ENCODE data around the gene LPCAT4. TPM values are rescaled to one million over a fixed set of nuclear protein-coding genes. Genes with fewer than 3 reads are reported as not detected.

LPCAT4 gene
- total RNA-seq, 1 donor: 11.9 TPM

GRCh38 chr15:34365836-34366235, 1.2 kb downstream of the LPCAT4 start:
- no peak for DNase-seq (ENCODE audit: insufficient read length, low spot score, missing footprints)

DNA sequence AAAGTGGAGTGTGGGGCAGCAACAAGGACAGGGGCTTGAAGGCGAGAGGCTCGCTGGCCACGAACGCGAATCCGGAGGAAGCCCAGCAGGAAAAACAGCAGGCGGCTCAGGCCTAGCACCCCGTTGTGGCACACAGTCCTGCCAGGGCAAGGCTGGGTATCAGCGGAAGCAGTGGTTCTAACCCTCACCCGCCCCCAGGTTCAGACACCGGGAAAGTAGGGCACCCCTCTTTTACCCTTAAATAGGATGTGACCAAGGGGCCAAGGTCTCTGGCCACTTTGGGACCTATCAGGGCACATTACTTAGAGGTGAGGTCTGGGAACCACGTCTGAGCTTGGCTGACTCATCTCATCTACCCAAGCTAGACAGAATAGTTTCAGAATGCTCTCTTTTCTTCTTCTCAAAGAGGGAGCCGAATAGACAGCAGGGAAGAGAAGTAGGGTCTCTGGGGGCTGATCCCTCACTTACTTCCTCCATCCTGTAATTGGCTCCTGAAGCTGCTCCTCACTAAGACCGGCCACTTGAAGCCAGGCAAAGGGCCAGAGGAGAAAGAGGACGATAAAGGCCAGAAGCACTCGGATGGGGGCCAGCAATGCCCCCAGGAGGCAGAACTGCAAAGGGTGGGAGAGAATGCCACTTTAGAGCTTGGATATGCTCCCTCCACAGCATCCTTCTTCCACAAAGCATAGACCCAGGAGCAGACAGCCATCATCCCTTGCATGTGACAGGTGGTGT, 1.7 kb downstream of the LPCAT4 start:
- Histone ChIP-seq H3K27ac (ENCODE audit: low read depth, low read length) (no peak overlapping the region), H3K4me1 (ENCODE audit: insufficient read depth, low read length) (peaks cover 19% of the 10 kb centered on the region), H2AFZ (ENCODE audit: low read length) (no peak overlapping the region), H3K4me2 (ENCODE audit: insufficient read depth, low read length) (peak overlapping the region; percentile 98), H3K9me3 (ENCODE audit: low read depth, low read length) (no peaks in the 10 kb centered on the region), H3K4me3 (ENCODE audit: insufficient read depth, low read length) (peak overlapping the region; percentile 97), H3K36me3 (ENCODE audit: insufficient read depth, low read length) (peaks cover 23% of the 10 kb centered on the region), H3K79me2 (ENCODE audit: insufficient read depth, low read length) (peaks cover 25% of the 10 kb centered on the region), H3K27me3 (ENCODE audit: insufficient read depth, low read length) (no peaks in the 10 kb centered on the region), H4K20me1 (ENCODE audit: insufficient read depth, low read length) (peaks cover 7% of the 10 kb centered on the region)
- DNase-seq (ENCODE audit: insufficient read length, low spot score, missing footprints): peak; percentile 74
- TF ChIP-seq, protein P1, sequence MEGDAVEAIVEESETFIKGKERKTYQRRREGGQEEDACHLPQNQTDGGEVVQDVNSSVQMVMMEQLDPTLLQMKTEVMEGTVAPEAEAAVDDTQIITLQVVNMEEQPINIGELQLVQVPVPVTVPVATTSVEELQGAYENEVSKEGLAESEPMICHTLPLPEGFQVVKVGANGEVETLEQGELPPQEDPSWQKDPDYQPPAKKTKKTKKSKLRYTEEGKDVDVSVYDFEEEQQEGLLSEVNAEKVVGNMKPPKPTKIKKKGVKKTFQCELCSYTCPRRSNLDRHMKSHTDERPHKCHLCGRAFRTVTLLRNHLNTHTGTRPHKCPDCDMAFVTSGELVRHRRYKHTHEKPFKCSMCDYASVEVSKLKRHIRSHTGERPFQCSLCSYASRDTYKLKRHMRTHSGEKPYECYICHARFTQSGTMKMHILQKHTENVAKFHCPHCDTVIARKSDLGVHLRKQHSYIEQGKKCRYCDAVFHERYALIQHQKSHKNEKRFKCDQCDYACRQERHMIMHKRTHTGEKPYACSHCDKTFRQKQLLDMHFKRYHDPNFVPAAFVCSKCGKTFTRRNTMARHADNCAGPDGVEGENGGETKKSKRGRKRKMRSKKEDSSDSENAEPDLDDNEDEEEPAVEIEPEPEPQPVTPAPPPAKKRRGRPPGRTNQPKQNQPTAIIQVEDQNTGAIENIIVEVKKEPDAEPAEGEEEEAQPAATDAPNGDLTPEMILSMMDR (IDR thresholded peaks at IDR 0.05; ENCODE audit: extremely low read depth, low read depth, low read length): no peak

More at GRCh38 chr15:34365836-34366235, 1.2 kb downstream of the LPCAT4 start:
- Histone ChIP-seq H3K27ac (ENCODE audit: low read depth, low read length) (no peak overlapping the region), H3K27me3 (ENCODE audit: insufficient read depth, low read length) (no peaks in the 10 kb centered on the region), H2AFZ (ENCODE audit: low read length) (peak overlapping the region; percentile 85), H3K4me1 (ENCODE audit: insufficient read depth, low read length) (peaks cover 19% of the 10 kb centered on the region), H3K36me3 (ENCODE audit: insufficient read depth, low read length) (peaks cover 18% of the 10 kb centered on the region), H3K4me2 (ENCODE audit: insufficient read depth, low read length) (peak overlapping the region; percentile 98), H3K79me2 (ENCODE audit: insufficient read depth, low read length) (peaks cover 25% of the 10 kb centered on the region), H3K4me3 (ENCODE audit: insufficient read depth, low read length) (peak overlapping the region; percentile 97), H4K20me1 (ENCODE audit: insufficient read depth, low read length) (peaks cover 7% of the 10 kb centered on the region), H3K9me3 (ENCODE audit: low read depth, low read length) (no peaks in the 10 kb centered on the region)
- TF ChIP-seq, protein P1 (IDR thresholded peaks at IDR 0.05; ENCODE audit: extremely low read depth, low read depth, low read length): no peak

GRCh38 chr15:34364041-34364440, 3.0 kb downstream of the LPCAT4 start:
- peaks cover 34% of the 10 kb centered on the region for H3K36me3 ChIP-seq (ENCODE audit: insufficient read depth, low read length)
- no peak overlapping the region for H2AFZ ChIP-seq (ENCODE audit: low read length)
- TF ChIP-seq, protein P1 (IDR thresholded peaks at IDR 0.05; ENCODE audit: extremely low read depth, low read depth, low read length): no peak
- peaks cover 7% of the 10 kb centered on the region for H4K20me1 ChIP-seq (ENCODE audit: insufficient read depth, low read length)
- H3K4me1 ChIP-seq (ENCODE audit: insufficient read depth, low read length): peaks cover 19% of the 10 kb centered on the region
- no peaks in the 10 kb centered on the region for H3K9me3 ChIP-seq (ENCODE audit: low read depth, low read length)
- peaks cover 25% of the 10 kb centered on the region for H3K79me2 ChIP-seq (ENCODE audit: insufficient read depth, low read length)
- H3K27me3 ChIP-seq (ENCODE audit: insufficient read depth, low read length): no peaks in the 10 kb centered on the region
- DNase-seq (ENCODE audit: insufficient read length, low spot score, missing footprints): no peak
- no peak overlapping the region for H3K4me2 ChIP-seq (ENCODE audit: insufficient read depth, low read length)
- H3K27ac ChIP-seq (ENCODE audit: low read depth, low read length): no peak overlapping the region
- H3K4me3 ChIP-seq (ENCODE audit: insufficient read depth, low read length): no peak overlapping the region

DNA sequence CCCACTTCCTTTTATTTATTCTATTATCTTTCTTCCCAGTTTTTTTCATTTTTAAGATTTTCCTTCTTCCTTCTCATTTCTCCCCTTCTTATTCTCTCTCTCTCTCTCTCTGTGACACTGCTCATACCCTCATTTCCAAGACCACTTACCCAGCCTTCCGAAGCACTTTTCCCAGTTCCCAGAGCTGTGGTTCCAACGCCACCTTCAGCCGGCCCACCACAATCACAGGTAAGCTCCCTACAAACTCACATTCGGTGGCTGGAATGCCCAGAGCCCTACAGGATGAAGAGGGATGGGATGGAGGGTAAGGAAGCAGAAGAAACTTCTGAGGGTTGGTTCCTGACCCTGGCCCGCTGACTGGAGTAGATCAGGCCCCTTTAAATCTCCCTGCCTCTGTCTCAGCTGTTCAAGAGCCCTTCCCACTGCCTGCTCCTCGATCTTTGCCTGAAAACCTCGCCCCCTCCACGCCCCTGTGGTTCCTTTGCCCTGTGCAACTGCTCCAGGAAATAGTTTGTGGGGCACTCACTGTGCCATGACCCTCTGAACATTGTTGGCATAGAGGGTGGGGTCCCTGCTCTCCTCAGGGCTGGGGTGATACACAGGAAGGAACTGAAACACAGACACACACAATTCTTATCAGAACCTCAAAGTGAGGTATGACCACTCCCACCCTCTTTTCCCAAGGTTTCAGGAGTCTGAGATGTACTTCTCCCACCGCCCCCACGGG, 4.8 kb downstream of the LPCAT4 start:
- DNase-seq (ENCODE audit: insufficient read length, low spot score, missing footprints): peak; percentile 78
- Histone ChIP-seq H3K79me2 (ENCODE audit: insufficient read depth, low read length) (peaks cover 22% of the 10 kb centered on the region), H3K4me1 (ENCODE audit: insufficient read depth, low read length) (peaks cover 11% of the 10 kb centered on the region), H3K9me3 (ENCODE audit: low read depth, low read length) (no peaks in the 10 kb centered on the region), H2AFZ (ENCODE audit: low read length) (no peak overlapping the region), H3K4me3 (ENCODE audit: insufficient read depth, low read length) (no peak overlapping the region), H3K4me2 (ENCODE audit: insufficient read depth, low read length) (no peak overlapping the region), H3K36me3 (ENCODE audit: insufficient read depth, low read length) (peaks cover 35% of the 10 kb centered on the region), H3K27me3 (ENCODE audit: insufficient read depth, low read length) (no peaks in the 10 kb centered on the region), H3K27ac (ENCODE audit: low read depth, low read length) (no peak overlapping the region), H4K20me1 (ENCODE audit: insufficient read depth, low read length) (peaks cover 7% of the 10 kb centered on the region)
- TF ChIP-seq, protein P1 (IDR thresholded peaks at IDR 0.05; ENCODE audit: extremely low read depth, low read depth, low read length): no peak

Measured in osteoblast (primary cell).